OCI-LY7 (cell line): Measurements from ENCODE around the gene MPZL2. TPM values are rescaled to one million over a fixed set of nuclear protein-coding genes. Genes with fewer than 3 reads are reported as not detected.
"Not testable (repeated sequence)": the region's sequence is repeated elsewhere in the genome, so short reads cannot be mapped to it uniquely, and the experiment has no call there.

Experiments
- BruUV-seq: library from RNA; stranded (reverse); fragments of 400-500 nt; replicated peaks from 2 replicates; lab custom pipeline; 2021; lab: Mats Ljungman, UMichigan
- CTCF ChIA-PET: fragments of 300-600 bp; sonication (Branson Sonifier 250); formaldehyde crosslinking; loops from one replicate; lab custom pipeline; 2022; ENCODE audit warnings: antibody characterized with exemption; ENCODE audit not compliant: unreplicated experiment; lab: Charles Lee
- POLR2A ChIA-PET: fragments of 300-600 bp; sonication (Branson Sonifier 250); formaldehyde crosslinking; loops from one replicate; lab custom pipeline; 2022; ENCODE audit warnings: antibody characterized with exemption; lab: Charles Lee
- DNase-seq: peaks from one replicate; pipeline ENCODE4 v3.0.0-alpha.2; 2015; ENCODE audit warnings: low spot score
- H2AFZ ChIP-seq: fragments of 200-600 bp; sonication (generic), shearing (Covaris generic); 2 replicates; pipeline ENCODE4 v1.6.1; 2014; ENCODE audit warnings: mild to moderate bottlenecking, antibody characterized with exemption, low read length, moderate library complexity
- H3K27ac ChIP-seq: fragments of 200-600 bp; sonication (generic); 2 replicates; pipeline ENCODE4 v1.5.1; 2014; ENCODE audit warnings: mixed run types, low read depth, mild to moderate bottlenecking, moderate library complexity, low read length, inconsistent platforms; ENCODE audit not compliant: poor library complexity, severe bottlenecking
- H3K36me3 ChIP-seq: fragments of 200-600 bp; sonication (generic); 2 replicates; pipeline ENCODE4 v1.6.1; 2014; ENCODE audit warnings: mild to moderate bottlenecking, antibody characterized with exemption, low read length, moderate library complexity, mixed read lengths; ENCODE audit not compliant: insufficient read depth
- H3K4me1 ChIP-seq: fragments of 200-600 bp; sonication (generic); 2 replicates; pipeline ENCODE4 v1.5.1; 2014; ENCODE audit warnings: mild to moderate bottlenecking, low read length; ENCODE audit not compliant: insufficient read depth, poor library complexity, severe bottlenecking
- H3K4me2 ChIP-seq: fragments of 200-600 bp; sonication (generic); 2 replicates; pipeline ENCODE4 v1.6.1; 2014; ENCODE audit warnings: mild to moderate bottlenecking, low read length
- H3K4me3 ChIP-seq: fragments of 200-600 bp; sonication (generic); 2 replicates; pipeline ENCODE4 v1.5.1; 2014; ENCODE audit warnings: mild to moderate bottlenecking, low read depth, low read length; ENCODE audit not compliant: poor library complexity, severe bottlenecking
- H3K79me2 ChIP-seq: fragments of 200-600 bp; sonication (generic); 2 replicates; pipeline ENCODE4 v1.6.1; 2016; ENCODE audit warnings: low read depth, mild to moderate bottlenecking, low read length, moderate library complexity, mixed read lengths; ENCODE audit not compliant: insufficient read depth
- H3K9me2 ChIP-seq: fragments of 200-600 bp; sonication (generic); 2 replicates; pipeline ENCODE4 v1.6.1; 2016; ENCODE audit warnings: mild to moderate bottlenecking, low read length, mixed read lengths; ENCODE audit not compliant: insufficient read depth
- H3K9me3 ChIP-seq: fragments of 200-600 bp; sonication (generic); 2 replicates; pipeline ENCODE4 v1.6.1; 2014; ENCODE audit warnings: mild to moderate bottlenecking, mixed run types, low read length, mixed read lengths
- H4K20me1 ChIP-seq: fragments of 200-600 bp; sonication (generic); 2 replicates; pipeline ENCODE4 v1.6.1; 2014; ENCODE audit warnings: mild to moderate bottlenecking, antibody characterized with exemption, low read length, moderate library complexity, mixed read lengths; ENCODE audit not compliant: insufficient read depth
- EZH2phosphoT487 ChIP-seq: fragments of 200-600 bp; sonication (generic); IDR thresholded peaks from 2 replicates; pipeline ENCODE4 v1.6.1; 2018; ENCODE audit warnings: low read depth, borderline replicate concordance, mild to moderate bottlenecking, mixed run types, antibody characterized with exemption, low read length, moderate library complexity, mixed read lengths
- intact Hi-C: fragments of 100-400 bp; cut with micrococcal nuclease; formaldehyde crosslinking; loops from one replicate; pipeline ENCODE4 v1.10.0; 2022; ENCODE audit not compliant: unreplicated experiment
- total RNA-seq, 2 experiments: library from RNA; depleted of rRNA in 1 of 2; stranded (reverse); fragments of >200 nt in 1 of 2; shearing (Covaris generic) in 1 of 2; gene quantifications; 2 replicates each; pipeline ENCODE4 v1.2.3, GENCODE V29; 2014 to 2022
- TF ChIP-seq, protein P1 (sequence below): fragments of 200-600 bp; sonication (generic); conservative IDR thresholded peaks from 2 replicates; pipeline ENCODE4 v1.5.1; 2014; ENCODE audit warnings: mild to moderate bottlenecking, antibody characterized with exemption, low read length, moderate library complexity, mixed read lengths

MPZL2 gene
- total RNA-seq, 2 experiments from 2014 or later: not detected

GRCh38 chr11:118310781-118311485 lies 46.8 kb upstream of the MPZL2 start:
- Histone ChIP-seq H4K20me1 (no peaks in the 10 kb centered on the region), H3K4me2 (peak overlapping the region; percentile 80), H3K9me3 (no peaks in the 10 kb centered on the region), H3K4me1 (peaks cover 54% of the 10 kb centered on the region), H3K27ac (peak overlapping the region; percentile 99), H3K9me2 (no peaks in the 10 kb centered on the region), H3K79me2 (no peaks in the 10 kb centered on the region), H2AFZ (peak overlapping the region; percentile 64; the same call in 1 of the 2 replicates), H3K4me3 (no peak overlapping the region), H3K36me3 (no peaks in the 10 kb centered on the region)
- CTCF ChIA-PET: interaction anchor here (1.2 to 1.7 kb wide), 2 partner anchors 34 to 112 kb away, joined by 3 to 8 read pairs; no protein-coding TSS in a partner anchor
- intact Hi-C loops: loop anchor here (1.0 kb wide), 1 partner anchor 113 kb away; no protein-coding TSS in a partner anchor
- TF ChIP-seq, protein P1, sequence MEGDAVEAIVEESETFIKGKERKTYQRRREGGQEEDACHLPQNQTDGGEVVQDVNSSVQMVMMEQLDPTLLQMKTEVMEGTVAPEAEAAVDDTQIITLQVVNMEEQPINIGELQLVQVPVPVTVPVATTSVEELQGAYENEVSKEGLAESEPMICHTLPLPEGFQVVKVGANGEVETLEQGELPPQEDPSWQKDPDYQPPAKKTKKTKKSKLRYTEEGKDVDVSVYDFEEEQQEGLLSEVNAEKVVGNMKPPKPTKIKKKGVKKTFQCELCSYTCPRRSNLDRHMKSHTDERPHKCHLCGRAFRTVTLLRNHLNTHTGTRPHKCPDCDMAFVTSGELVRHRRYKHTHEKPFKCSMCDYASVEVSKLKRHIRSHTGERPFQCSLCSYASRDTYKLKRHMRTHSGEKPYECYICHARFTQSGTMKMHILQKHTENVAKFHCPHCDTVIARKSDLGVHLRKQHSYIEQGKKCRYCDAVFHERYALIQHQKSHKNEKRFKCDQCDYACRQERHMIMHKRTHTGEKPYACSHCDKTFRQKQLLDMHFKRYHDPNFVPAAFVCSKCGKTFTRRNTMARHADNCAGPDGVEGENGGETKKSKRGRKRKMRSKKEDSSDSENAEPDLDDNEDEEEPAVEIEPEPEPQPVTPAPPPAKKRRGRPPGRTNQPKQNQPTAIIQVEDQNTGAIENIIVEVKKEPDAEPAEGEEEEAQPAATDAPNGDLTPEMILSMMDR: no peak
- no peak for TF ChIP-seq EZH2phosphoT487
- no TSS peak for BruUV-seq
- DNase-seq: no peak
- POLR2A ChIA-PET: interaction anchor here (0.5 to 1.7 kb wide), 11 partner anchors 10 to 522 kb away, joined by 3 to 10 read pairs (median 3); partner anchors contain the start of gene UBE4A

GRCh38 chr11:118310271-118310670 lies 46.2 kb upstream of the MPZL2 start:
- ChIA-PET CTCF (no interaction called here), POLR2A (interaction anchor here (0.6 to 0.7 kb wide), 2 partner anchors 42 to 406 kb away, joined by 3 read pairs; no protein-coding TSS in a partner anchor)
- no peak for DNase-seq
- no peak overlapping the region for H2AFZ ChIP-seq
- no peaks in the 10 kb centered on the region for H3K79me2 ChIP-seq
- H3K9me2 ChIP-seq: no peaks in the 10 kb centered on the region
- H4K20me1 ChIP-seq: no peaks in the 10 kb centered on the region
- H3K4me3 ChIP-seq: no peak overlapping the region
- H3K4me2 ChIP-seq: no peak overlapping the region
- no peaks in the 10 kb centered on the region for H3K9me3 ChIP-seq
- H3K27ac ChIP-seq: no peak overlapping the region
- intact Hi-C loops: no loop called here
- H3K36me3 ChIP-seq: no peaks in the 10 kb centered on the region
- no TSS peak for BruUV-seq
- TF ChIP-seq EZH2phosphoT487: no peak
- H3K4me1 ChIP-seq: peaks cover 47% of the 10 kb centered on the region

- H3K9me2 ChIP-seq, H3K4me2 ChIP-seq, H3K4me3 ChIP-seq, H3K79me2 ChIP-seq, H3K27ac ChIP-seq, BruUV-seq, intact Hi-C loops, H2AFZ ChIP-seq, H4K20me1 ChIP-seq, H3K36me3 ChIP-seq, H3K9me3 ChIP-seq, DNase-seq: not testable (repeated sequence)
- peaks cover 46% of the 10 kb centered on the region for H3K4me1 ChIP-seq
- CTCF ChIA-PET: interaction anchor here (1.1 kb wide), 1 partner anchor 13 kb away, joined by 5 read pairs; no protein-coding TSS in a partner anchor
- POLR2A ChIA-PET: interaction anchor here (0.7 to 1.2 kb wide), 4 partner anchors 9 to 110 kb away, joined by 3 to 5 read pairs (median 4); no protein-coding TSS in a partner anchor
These were observed 45.0 kb upstream of the MPZL2 start for GRCh38 chr11:118308995-118309528.
